Measurements from ENCODE around the gene STX2. TPM values are rescaled to one million over a fixed set of nuclear protein-coding genes. Genes with fewer than 3 reads are reported as not detected.

The STX2 gene
- total and polyA plus RNA-seq, 10 of the 15 experiments (the other 5 are each of a cell fraction or from before 2014, with no cell fraction given): 6.0 to 22.2 (median 10.0) TPM

DNA sequence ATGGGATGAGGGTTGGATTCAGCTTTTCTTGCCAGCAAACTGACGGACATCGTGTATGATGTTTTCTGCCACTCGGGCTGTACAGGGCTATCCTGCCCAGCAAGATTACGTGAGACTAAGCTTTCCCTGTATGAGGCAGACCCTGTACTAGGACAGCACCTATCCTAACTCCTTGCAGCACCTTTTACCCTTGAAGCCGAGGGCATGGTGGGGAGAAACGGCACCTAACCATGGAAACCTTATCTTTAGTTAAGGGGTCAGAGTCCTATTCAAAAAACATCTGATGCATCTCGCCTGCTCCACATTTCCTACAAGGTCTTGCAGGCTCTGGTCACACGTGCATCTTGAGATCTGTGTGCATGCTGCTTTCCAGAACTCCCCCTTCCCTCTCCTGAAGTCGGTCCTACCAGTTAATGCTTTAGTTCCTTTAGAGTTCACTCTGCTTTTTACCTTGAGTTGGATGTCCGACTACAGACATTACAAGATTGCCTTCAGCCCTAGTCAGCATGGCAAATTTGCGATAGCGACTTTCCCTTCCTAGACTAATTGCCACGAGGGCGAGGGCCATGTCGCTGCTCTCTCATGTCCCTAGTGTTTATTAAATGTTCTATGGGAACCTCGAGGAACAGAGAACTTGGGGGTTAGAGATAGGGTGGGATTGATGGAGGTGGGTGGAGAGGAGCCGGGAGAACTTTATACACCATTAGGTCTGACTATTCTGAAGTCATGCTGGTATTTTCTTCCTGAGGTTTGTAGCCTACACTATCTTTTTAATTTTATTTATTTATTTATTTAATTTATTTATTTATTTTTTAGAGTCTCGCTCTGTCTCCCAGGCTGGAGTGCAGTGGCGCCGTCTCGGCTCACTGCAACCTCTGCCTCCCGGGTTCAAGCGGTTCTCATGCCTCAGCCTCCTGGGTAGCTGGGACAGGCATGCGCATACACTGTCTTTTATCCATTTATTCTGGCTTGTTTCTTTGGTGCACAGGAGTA is 39.4 kb upstream of the STX2 start:
- Histone ChIP-seq H4K20me1 (ENCODE audit: control insufficient read depth, insufficient read depth) (peaks cover 3% of the 10 kb centered on the region; the same call in 1 of the 2 replicates), H3K9me3 (replicated peaks; ENCODE audit: control insufficient read depth, insufficient read depth, low read length) (no peaks in the 10 kb centered on the region), H3K27me3 (replicated peaks in 1 of 2; ENCODE audit: control insufficient read depth in 2 of 2, insufficient read depth in 2 of 2, low read length in 1 of 2) (no peaks in the 10 kb centered on the region), H2AFZ (ENCODE audit: control insufficient read depth, low read depth, low read length) (no peak overlapping the region), H3K27ac (ENCODE audit: control insufficient read depth, insufficient read depth) (peak overlapping the region; percentile 21; the same call in 1 of the 2 replicates), H3K4me1 (ENCODE audit: control insufficient read depth, insufficient read depth, low read length) (peaks cover 36% of the 10 kb centered on the region), H3K9ac (ENCODE audit: control insufficient read depth, insufficient read depth, low read length) (no peak overlapping the region), H3K36me3 (ENCODE audit: control insufficient read depth in 2 of 2, insufficient read depth in 2 of 2, low read length in 1 of 2) (peaks cover 6 to 29% of the 10 kb centered on the region in 2 experiments), H3K4me2 (ENCODE audit: control insufficient read depth, insufficient read depth) (peak overlapping the region; percentile 93), H3K79me2 (ENCODE audit: control insufficient read depth, insufficient read depth, low read length) (peaks cover 32% of the 10 kb centered on the region), H3K4me3 (peak overlapping the region; percentile 57; the same call in 1 of the 2 replicates)
- ChIA-PET POLR2A (no interaction called here), SMC1A (ENCODE audit: uncharacterized antibody, unreplicated experiment) (interaction anchor here (1.6 to 2.5 kb wide), 3 partner anchors 8 to 88 kb away, joined by 4 to 7 read pairs (median 4); partner anchors contain the start of gene ADGRD1), CTCF (interaction anchor here (1.6 kb wide), 2 partner anchors 101 to 214 kb away, joined by 4 to 6 read pairs; no protein-coding TSS in a partner anchor), RAD21 (ENCODE audit: unreplicated experiment) (no interaction called here)
- in situ Hi-C loops (cut with MboI) (no loop called here), intact Hi-C loops (cut with micrococcal nuclease; ENCODE audit: unreplicated experiment) (loop anchor here (2.0 kb wide), 1 partner anchor 214 kb away; no protein-coding TSS in a partner anchor)
- FAIRE-seq (no peak), ATAC-seq (peak; percentile 3; the same call in 2 of the 3 replicates), DNase-seq (ENCODE audit: low read depth, low spot score) (no peak)
- TF ChIP-seq TARDBP (IDR thresholded peaks at IDR 0.05; ENCODE audit: borderline replicate concordance) (peak; percentile 65; the same call in 1 of the 2 replicates), CREB1 (IDR thresholded peaks at IDR 0.05; ENCODE audit: low read depth) (no peak), EZH2 (IDR thresholded peaks at IDR 0.05; ENCODE audit: borderline replicate concordance, control insufficient read depth, low read depth, low read length) (no peak), TBL1XR1 (IDR thresholded peaks at IDR 0.05; ENCODE audit: low read depth, low read length) (no peak), PAX8 (IDR thresholded peaks at IDR 0.05) (no peak), NBN (IDR thresholded peaks at IDR 0.05) (no peak), CHD4 (IDR thresholded peaks at IDR 0.05) (no peak), CHD1 (IDR thresholded peaks at IDR 0.05; ENCODE audit: low read depth, low read length) (no peak), ZZZ3 (IDR thresholded peaks at IDR 0.05; ENCODE audit: control insufficient read depth, insufficient read length, low read depth) (no peak), SMAD5 (IDR thresholded peaks at IDR 0.05; ENCODE audit: low read depth) (peak; percentile 69; the same call in 1 of the 2 replicates), POLR2AphosphoS2 (IDR thresholded peaks at IDR 0.05; ENCODE audit: low read depth, low read length) (peak; percentile 80), TCF7 (IDR thresholded peaks at IDR 0.05; ENCODE audit: borderline replicate concordance) (no peak), POLR2A (IDR thresholded peaks at IDR 0.05; ENCODE audit: low read depth, low read length) (peak; percentile 69), PML (IDR thresholded peaks at IDR 0.05; ENCODE audit: low read length) (peak; percentile 29; the same call in 1 of the 2 replicates), POLR2AphosphoS5 (IDR thresholded peaks at IDR 0.05; ENCODE audit: low read length) (peak; percentile 93), SPI1 (IDR thresholded peaks at IDR 0.05; ENCODE audit: borderline replicate concordance, insufficient read depth, low read depth, low read length) (no peak), SREBF1 (IDR thresholded peaks at IDR 0.05; ENCODE audit: low read length) (no peak), CBX3 (IDR thresholded peaks at IDR 0.05; ENCODE audit: borderline replicate concordance, low read depth) (no peak), EED (IDR thresholded peaks at IDR 0.05; ENCODE audit: low read depth) (no peak), POU2F2 (IDR thresholded peaks at IDR 0.05; ENCODE audit: borderline replicate concordance, low read depth, low read length) (0 out of 3 replicates have a peak, but pooled peaks have one; percentile 34), TCF12 (IDR thresholded peaks at IDR 0.05; ENCODE audit: low read depth, low read length) (no peak), NFYB (IDR thresholded peaks at IDR 0.05; ENCODE audit: insufficient read depth, low read depth, low read length) (no peak), CBFB (IDR thresholded peaks at IDR 0.05; ENCODE audit: low read depth) (no peak), ZBED1 (IDR thresholded peaks at IDR 0.05; ENCODE audit: borderline replicate concordance) (0 out of 2 replicates have a peak, but pooled peaks have one; percentile 34), MTA3 (IDR thresholded peaks at IDR 0.05; ENCODE audit: borderline replicate concordance, low read length) (peak; percentile 24; the same call in 1 of the 2 replicates)
- 59% methylated on average over 24 of the region's 24 CpGs for WGBS (ENCODE audit: insufficient coverage, insufficient replicate concordance, low lambda C conversion rate, missing lambda C conversion rate)
- no TSS peak for BruUV-seq (replicated peaks)

Measured in GM12878 (cell line).